Measurements from ENCODE around the gene DLG1. TPM values are rescaled to one million over a fixed set of nuclear protein-coding genes. Genes with fewer than 3 reads are reported as not detected.
"Not testable (repeated sequence)": the region's sequence is repeated elsewhere in the genome, so short reads cannot be mapped to it uniquely, and the experiment has no call there.

The DLG1 gene
- total RNA-seq, 2 experiments from 2014 or later: 58.8 to 78.4 TPM

DNA sequence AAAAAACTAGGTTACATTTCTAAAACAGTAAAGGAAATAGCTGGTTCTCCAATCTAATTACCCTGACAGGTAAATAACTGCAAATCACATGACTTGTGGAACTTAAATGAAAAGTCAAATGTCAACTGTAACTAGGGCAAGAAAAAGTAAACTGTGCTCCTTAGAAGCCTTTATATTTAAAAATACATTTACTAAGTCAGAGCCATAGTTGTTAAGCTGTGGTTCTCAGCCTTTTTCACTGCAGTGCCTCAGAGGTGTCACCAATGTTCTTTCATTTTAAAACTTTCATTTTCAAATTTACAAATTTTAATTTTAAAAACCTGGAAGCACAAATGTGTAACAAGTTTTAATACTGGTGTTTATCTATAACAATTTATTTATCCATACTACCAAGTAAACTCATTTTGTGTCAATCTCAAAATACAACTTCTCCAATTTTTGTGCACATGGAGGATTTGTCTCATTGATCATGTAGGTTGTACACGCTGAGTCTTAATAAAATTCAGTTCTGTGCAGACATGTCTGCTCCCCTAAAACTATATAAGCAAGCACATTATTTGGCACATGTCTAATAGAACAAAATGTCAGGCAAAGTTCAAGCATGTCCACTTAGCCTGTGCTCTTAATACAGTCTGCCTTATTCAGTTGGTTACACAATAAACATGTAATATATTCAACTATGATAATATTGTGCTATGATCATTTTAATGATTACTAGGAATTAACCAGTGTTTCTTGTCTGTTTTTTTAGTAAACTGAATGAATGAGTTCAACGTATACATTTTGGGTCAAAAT, 70.4 kb downstream of the DLG1 start:
- ChIA-PET POLR2A (no interaction called here), CTCF (interaction anchor here (0.7 to 7.6 kb wide), 3 partner anchors 7 to 281 kb away, joined by 3 to 48 read pairs (median 3); no protein-coding TSS in a partner anchor)
- intact Hi-C loops (cut with DNase I, micrococcal nuclease): loop anchor here in 1 of 2 experiments (10.0 kb wide), 1 partner anchor 227 kb away; no protein-coding TSS in a partner anchor
- no peaks in the 10 kb centered on the region for H3K27me3 Mint-ChIP-seq
- ATAC-seq (peak; percentile 68), DNase-seq (no peak)
- H3K9me3 Mint-ChIP-seq (ENCODE audit: low read depth): no peaks in the 10 kb centered on the region
- H3K4me3 Mint-ChIP-seq: no peak overlapping the region
- peaks cover 30% of the 10 kb centered on the region for H3K4me1 Mint-ChIP-seq
- no peaks in the 10 kb centered on the region for H3K36me3 Mint-ChIP-seq (ENCODE audit: low read depth)
- H3K27ac Mint-ChIP-seq: no peak overlapping the region

DNA sequence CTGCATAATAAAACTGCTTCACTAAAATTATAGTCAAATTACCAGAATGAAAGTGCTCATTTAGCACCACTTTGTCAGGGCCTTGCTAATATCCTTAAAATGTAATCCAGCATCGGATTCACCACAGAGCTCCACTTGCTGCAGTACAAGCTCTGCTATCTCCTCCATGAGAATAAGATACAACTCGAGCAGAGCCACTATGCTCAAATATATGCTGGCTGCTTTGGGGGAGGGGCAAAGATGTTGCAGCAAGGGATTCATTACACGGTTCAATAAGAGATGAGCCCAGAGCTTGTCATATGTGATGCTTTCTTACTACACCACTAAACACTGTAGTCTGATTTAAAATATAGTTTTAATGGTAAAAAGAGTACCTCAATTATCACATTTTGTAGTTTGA, 72.2 kb downstream of the DLG1 start:
- H3K36me3 Mint-ChIP-seq (ENCODE audit: low read depth): no peaks in the 10 kb centered on the region
- intact Hi-C loops (cut with DNase I, micrococcal nuclease): loop anchor here in 1 of 2 experiments (10.0 kb wide), 1 partner anchor 229 kb away; no protein-coding TSS in a partner anchor
- peaks cover 34% of the 10 kb centered on the region for H3K4me1 Mint-ChIP-seq
- H3K27me3 Mint-ChIP-seq: no peaks in the 10 kb centered on the region
- no peaks in the 10 kb centered on the region for H3K9me3 Mint-ChIP-seq (ENCODE audit: low read depth)
- DNase-seq: no peak
- H3K4me3 Mint-ChIP-seq: no peak overlapping the region
- ChIA-PET POLR2A (no interaction called here), CTCF (interaction anchor here (0.7 to 7.6 kb wide), 4 partner anchors 9 to 275 kb away, joined by 3 to 52 read pairs (median 44); no protein-coding TSS in a partner anchor)
- ATAC-seq: no peak
- H3K27ac Mint-ChIP-seq: no peak overlapping the region

DNA sequence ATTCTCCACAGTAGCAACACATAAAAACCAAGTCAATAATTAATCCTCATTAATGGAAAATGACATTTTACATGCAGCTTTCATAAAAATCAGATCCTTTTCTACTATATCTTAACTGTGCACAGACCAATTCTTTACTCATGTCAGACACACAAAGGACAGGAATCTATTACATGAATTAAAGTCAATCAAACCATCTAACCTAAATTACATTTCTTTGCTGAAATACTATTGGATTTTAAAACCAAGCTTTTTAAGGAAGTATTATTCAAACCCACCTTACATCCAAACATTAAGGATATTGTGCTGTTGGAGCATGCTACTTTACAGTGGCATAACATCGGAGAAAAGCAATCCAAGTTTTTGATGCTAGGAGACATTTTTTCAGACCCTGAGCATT, 72.8 kb downstream of the DLG1 start:
- Mint-ChIP-seq H3K4me3 (no peak overlapping the region), H3K27me3 (no peaks in the 10 kb centered on the region), H3K9me3 (ENCODE audit: low read depth) (no peaks in the 10 kb centered on the region), H3K27ac (peak overlapping the region; percentile 47), H3K4me1 (peaks cover 35% of the 10 kb centered on the region), H3K36me3 (ENCODE audit: low read depth) (no peaks in the 10 kb centered on the region)
- CTCF ChIA-PET: interaction anchor here (0.7 to 7.6 kb wide), 7 partner anchors 9 to 276 kb away, joined by 3 to 52 read pairs (median 7); no protein-coding TSS in a partner anchor
- ATAC-seq (no peak), DNase-seq (no peak)
- POLR2A ChIA-PET: no interaction called here
- intact Hi-C loops (cut with DNase I, micrococcal nuclease): loop anchor here (2.0 to 10.0 kb wide), 3 partner anchors 229 to 277 kb away; no protein-coding TSS in a partner anchor

DNA sequence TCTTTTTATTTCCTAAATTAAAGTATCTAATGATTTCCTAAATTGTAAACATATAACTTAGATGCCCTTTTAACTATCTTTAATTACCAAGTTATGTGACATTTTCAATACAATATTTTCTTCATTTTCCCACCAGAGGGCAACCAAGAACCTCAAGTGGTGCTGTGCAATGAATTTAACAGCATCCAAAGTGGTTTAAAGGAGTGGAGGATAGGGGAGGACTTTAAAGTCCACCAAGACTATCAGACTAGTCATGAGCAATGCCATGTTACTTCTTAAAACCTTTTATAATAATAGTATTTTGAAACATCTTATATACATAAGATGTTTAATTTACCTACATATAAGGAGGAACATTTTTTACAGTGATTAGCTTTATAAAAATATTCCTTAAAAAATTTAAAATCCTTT, 74.4 kb downstream of the DLG1 start:
- ChIA-PET CTCF (interaction anchor here (0.6 to 7.6 kb wide), 14 partner anchors 11 to 562 kb away, joined by 3 to 52 read pairs (median 3); no protein-coding TSS in a partner anchor), POLR2A (no interaction called here)
- DNase-seq (no peak), ATAC-seq (peak; percentile 66)
- Mint-ChIP-seq H3K4me3 (no peak overlapping the region), H3K27me3 (no peaks in the 10 kb centered on the region), H3K4me1 (peaks cover 32% of the 10 kb centered on the region), H3K36me3 (ENCODE audit: low read depth) (no peaks in the 10 kb centered on the region), H3K9me3 (ENCODE audit: low read depth) (no peaks in the 10 kb centered on the region), H3K27ac (no peak overlapping the region)
- intact Hi-C loops (cut with DNase I, micrococcal nuclease): loop anchor here (1.0 to 10.0 kb wide), 6 partner anchors 33 to 286 kb away; no protein-coding TSS in a partner anchor

DNA sequence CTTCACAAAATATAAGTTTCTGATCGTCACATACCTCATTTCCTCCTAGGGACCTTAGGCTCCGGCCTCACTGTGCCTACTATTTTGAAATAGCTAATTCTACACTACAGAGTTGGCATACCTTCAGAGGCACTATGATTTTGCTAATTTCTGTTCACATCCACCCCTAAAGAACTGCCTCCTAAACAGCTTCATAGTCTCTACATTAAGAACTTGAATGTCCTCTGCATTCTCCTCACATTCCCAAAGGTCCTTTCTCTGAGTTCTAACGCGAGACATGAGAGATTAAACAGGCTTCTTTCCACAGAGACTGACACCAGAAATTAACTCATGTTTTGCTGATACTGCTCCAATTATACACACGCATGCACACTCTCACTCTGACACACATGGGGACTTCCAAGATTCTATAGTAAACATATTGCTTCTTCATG, 75.5 kb downstream of the DLG1 start:
- H3K36me3 Mint-ChIP-seq (ENCODE audit: low read depth): peaks cover 2% of the 10 kb centered on the region
- H3K9me3 Mint-ChIP-seq (ENCODE audit: low read depth): no peaks in the 10 kb centered on the region
- no peak overlapping the region for H3K4me3 Mint-ChIP-seq
- intact Hi-C loops (cut with DNase I, micrococcal nuclease): loop anchor here in 1 of 2 experiments (5.0 to 10.0 kb wide), 2 partner anchors 34 to 232 kb away; no protein-coding TSS in a partner anchor
- ChIA-PET POLR2A (interaction anchor here (0.6 kb wide), 1 partner anchor 235 kb away, joined by 5 read pairs; no protein-coding TSS in a partner anchor), CTCF (interaction anchor here (0.6 to 7.6 kb wide), 16 partner anchors 10 to 294 kb away, joined by 3 to 52 read pairs (median 4); no protein-coding TSS in a partner anchor)
- H3K4me1 Mint-ChIP-seq: peaks cover 22% of the 10 kb centered on the region
- peak; percentile 72 for ATAC-seq
- H3K27ac Mint-ChIP-seq: no peak overlapping the region
- no peak for DNase-seq
- H3K27me3 Mint-ChIP-seq: no peaks in the 10 kb centered on the region

DNA sequence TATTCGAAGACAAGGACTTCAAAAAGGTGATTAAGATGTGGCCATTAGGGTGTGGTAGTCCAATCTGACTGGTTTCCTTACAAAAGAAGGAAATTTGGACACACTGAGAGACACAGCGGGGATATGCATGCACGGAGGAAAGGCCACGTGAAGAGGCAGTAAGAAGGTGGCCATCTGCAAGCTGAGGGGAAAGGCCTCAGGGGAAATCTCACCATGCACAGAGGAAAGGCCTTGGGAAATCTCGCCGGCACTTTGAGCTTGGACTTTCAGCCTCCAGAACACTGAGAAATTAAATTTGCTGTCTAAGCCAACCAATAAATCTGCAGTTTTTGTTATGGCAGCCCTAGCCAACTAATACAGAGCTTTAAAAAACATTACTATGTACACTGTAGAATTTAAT, 78.8 kb downstream of the DLG1 start:
- Mint-ChIP-seq H3K4me1 (peaks cover 29% of the 10 kb centered on the region), H3K27me3 (no peaks in the 10 kb centered on the region), H3K9me3 (ENCODE audit: low read depth) (no peaks in the 10 kb centered on the region), H3K27ac (no peak overlapping the region), H3K36me3 (ENCODE audit: low read depth) (peaks cover 2% of the 10 kb centered on the region), H3K4me3 (no peak overlapping the region)
- DNase-seq (no peak), ATAC-seq (no peak)
- CTCF ChIA-PET: no interaction called here
- intact Hi-C loops (cut with DNase I, micrococcal nuclease): loop anchor here in 1 of 2 experiments (5.0 to 10.0 kb wide), 2 partner anchors 38 to 235 kb away; no protein-coding TSS in a partner anchor
- POLR2A ChIA-PET: no interaction called here

DNA sequence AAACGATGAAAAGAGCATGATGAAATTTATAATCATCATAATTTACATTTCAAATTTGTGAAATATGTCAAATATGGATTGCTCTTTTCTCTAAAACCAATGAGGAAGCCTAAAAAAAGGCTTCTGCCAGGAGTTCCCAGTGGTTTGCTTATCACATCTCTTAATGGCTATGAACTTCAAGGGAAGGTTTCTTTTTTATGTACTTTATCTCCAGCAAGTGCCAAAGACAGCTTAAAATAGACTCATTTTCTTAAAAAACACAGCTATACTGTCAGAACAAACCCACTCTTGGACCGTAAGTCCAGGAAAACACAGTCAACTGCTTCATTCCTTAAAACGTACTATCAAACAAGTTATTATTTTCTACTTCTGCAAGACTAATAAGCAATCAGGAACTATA, 80.2 kb downstream of the DLG1 start:
- no peak for ATAC-seq
- Mint-ChIP-seq H3K4me1 (peaks cover 27% of the 10 kb centered on the region), H3K9me3 (ENCODE audit: low read depth) (no peaks in the 10 kb centered on the region), H3K36me3 (ENCODE audit: low read depth) (peaks cover 2% of the 10 kb centered on the region), H3K27me3 (no peaks in the 10 kb centered on the region), H3K27ac (no peak overlapping the region), H3K4me3 (no peak overlapping the region)
- ChIA-PET POLR2A (no interaction called here), CTCF (interaction anchor here (0.9 kb wide), 1 partner anchor 62 kb away, joined by 3 read pairs; no protein-coding TSS in a partner anchor)
- intact Hi-C loops (cut with DNase I, micrococcal nuclease): no loop called here
- no peak for DNase-seq

DNA sequence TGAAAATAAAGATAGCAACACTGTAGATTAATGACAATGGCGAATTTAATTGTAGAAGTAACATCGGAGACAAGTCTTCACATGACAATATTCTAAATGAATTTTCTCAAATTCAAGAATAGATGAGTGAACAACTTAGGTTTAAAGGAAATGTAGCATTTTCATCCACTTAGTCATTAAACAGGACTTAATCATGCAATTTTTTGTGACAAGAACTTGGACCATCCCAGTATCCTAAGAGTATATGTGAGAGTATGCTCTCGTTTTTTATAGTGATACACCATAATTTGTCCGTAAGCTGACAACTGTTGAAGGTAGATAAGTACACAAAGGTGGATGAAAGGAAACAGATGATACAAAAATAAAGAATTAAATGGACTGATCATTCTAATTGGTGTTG, 81.5 kb downstream of the DLG1 start:
- Mint-ChIP-seq H3K36me3 (ENCODE audit: low read depth) (peaks cover 8% of the 10 kb centered on the region), H3K27me3 (no peaks in the 10 kb centered on the region), H3K9me3 (ENCODE audit: low read depth) (peaks cover 2% of the 10 kb centered on the region), H3K4me1 (peaks cover 20% of the 10 kb centered on the region), H3K4me3 (no peak overlapping the region), H3K27ac (no peak overlapping the region)
- intact Hi-C loops (cut with DNase I, micrococcal nuclease): no loop called here
- ChIA-PET CTCF (interaction anchor here (1.3 kb wide), 1 partner anchor 285 kb away, joined by 3 read pairs; no protein-coding TSS in a partner anchor), POLR2A (no interaction called here)
- ATAC-seq (no peak), DNase-seq (no peak)

DNA sequence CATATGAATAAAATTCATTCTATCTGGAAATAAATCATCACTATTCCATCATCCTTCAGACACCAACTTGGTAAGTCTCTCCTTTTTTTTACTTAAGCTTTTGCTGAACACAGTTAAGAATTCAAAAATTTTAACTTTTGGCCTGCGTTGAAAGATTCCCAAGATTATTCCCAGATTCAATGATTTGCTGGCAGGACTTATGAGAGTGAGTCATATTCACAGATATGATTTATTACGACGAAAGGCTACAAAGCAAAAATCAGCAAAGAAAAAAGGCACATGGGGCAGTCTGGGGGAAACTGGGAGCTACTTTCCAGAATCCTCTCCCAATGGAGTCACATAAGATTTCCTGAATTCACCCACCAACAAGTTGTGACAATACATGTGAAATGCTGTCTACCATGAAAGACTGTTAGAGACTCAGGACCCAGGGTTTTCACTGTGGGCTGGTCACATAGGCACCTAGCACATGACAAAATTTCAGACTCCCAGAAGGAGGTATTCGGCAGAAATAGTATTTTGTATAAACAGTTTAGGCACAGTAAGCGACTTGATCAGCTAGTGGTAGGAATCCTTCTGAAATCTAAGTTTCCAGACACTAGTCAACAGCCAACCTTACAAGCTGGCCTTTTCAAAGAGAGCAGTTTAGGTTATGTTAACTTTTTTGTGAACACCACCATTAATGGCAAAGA, 82.1 kb downstream of the DLG1 start:
- H3K4me1 Mint-ChIP-seq: peaks cover 22% of the 10 kb centered on the region
- no peak overlapping the region for H3K27ac Mint-ChIP-seq
- CTCF ChIA-PET: interaction anchor here (1.3 kb wide), 1 partner anchor 286 kb away, joined by 3 read pairs; no protein-coding TSS in a partner anchor
- no peaks in the 10 kb centered on the region for H3K27me3 Mint-ChIP-seq
- H3K36me3 Mint-ChIP-seq (ENCODE audit: low read depth): peaks cover 14% of the 10 kb centered on the region
- POLR2A ChIA-PET: no interaction called here
- intact Hi-C loops (cut with DNase I, micrococcal nuclease): no loop called here
- DNase-seq (no peak), ATAC-seq (no peak)
- H3K4me3 Mint-ChIP-seq: no peak overlapping the region
- H3K9me3 Mint-ChIP-seq (ENCODE audit: low read depth): peaks cover 8% of the 10 kb centered on the region

DNA sequence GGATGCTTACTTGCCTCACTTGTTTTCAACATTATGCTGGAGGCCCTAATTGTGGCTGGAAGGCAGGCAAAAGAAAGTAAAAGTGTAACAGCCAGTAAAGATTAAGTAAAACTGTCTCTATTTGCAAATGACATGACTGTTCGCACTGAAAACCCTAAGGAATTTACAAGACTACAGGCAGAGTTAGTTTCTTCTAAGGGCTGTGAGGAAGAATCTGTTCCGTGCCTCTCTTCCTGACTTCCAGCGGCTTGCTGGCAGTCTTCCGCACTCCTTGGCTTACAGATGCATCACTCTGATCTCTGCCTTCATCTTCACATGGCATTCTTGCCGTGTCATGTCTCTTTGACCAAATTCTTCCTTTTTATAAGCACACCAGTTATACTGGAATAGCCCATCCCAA, 86.1 kb downstream of the DLG1 start:
- CTCF ChIA-PET: no interaction called here
- H3K4me1 Mint-ChIP-seq: peaks cover 42% of the 10 kb centered on the region
- H3K36me3 Mint-ChIP-seq (ENCODE audit: low read depth): peaks cover 14% of the 10 kb centered on the region
- no peak for ATAC-seq
- intact Hi-C loops (cut with DNase I, micrococcal nuclease): no loop called here
- POLR2A ChIA-PET: no interaction called here
- no peak overlapping the region for H3K4me3 Mint-ChIP-seq
- H3K9me3 Mint-ChIP-seq (ENCODE audit: low read depth): peaks cover 10% of the 10 kb centered on the region
- DNase-seq: no peak
- H3K27ac Mint-ChIP-seq: no peak overlapping the region
- no peaks in the 10 kb centered on the region for H3K27me3 Mint-ChIP-seq

DNA sequence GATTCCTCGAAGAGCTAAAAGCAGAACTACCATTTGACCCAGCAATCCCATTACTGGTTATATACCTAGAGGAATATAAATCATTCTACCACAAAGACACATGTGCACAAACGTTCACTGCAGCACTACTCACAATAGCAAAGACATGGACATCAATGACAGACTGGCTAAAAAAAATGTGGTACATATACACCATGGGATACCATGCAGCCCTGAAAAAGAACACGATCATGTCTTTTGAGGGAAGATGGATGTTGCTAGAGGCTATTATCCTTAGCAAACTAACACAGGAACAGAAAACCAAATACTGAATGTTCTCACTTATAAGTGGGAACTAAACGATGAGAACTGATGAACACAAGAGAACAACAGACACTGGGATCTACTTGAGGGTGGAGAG, 86.7 kb downstream of the DLG1 start:
- POLR2A ChIA-PET; DNase-seq; ATAC-seq; H3K9me3 Mint-ChIP-seq (ENCODE audit: low read depth); intact Hi-C loops (cut with DNase I, micrococcal nuclease); H3K4me3 Mint-ChIP-seq; H3K27me3 Mint-ChIP-seq; H3K27ac Mint-ChIP-seq: not testable (repeated sequence)
- Mint-ChIP-seq H3K4me1 (peaks cover 44% of the 10 kb centered on the region), H3K36me3 (ENCODE audit: low read depth) (peaks cover 14% of the 10 kb centered on the region)
- CTCF ChIA-PET: interaction anchor here (0.6 to 1.0 kb wide), 2 partner anchors 16 to 23 kb away, joined by 3 read pairs; no protein-coding TSS in a partner anchor

All from activated CD4-positive, alpha-beta T cell treated with anti-CD3 and anti-CD28 coated beads for 36 hours (primary cell).